HEK293 (cell line): ENCODE measurements around the gene LCMT1.

Experiments
- CTCF ChIA-PET: fragments of 350-600 bp; formaldehyde crosslinking; extraction: SDS; loops from one replicate; lab custom pipeline; 2021; ENCODE audit warnings: antibody characterized with exemption; lab: Yijun Ruan, JAX
- POLR2A ChIA-PET: fragments of 300-600 bp; formaldehyde crosslinking; extraction: SDS; loops from one replicate; lab custom pipeline; 2020; ENCODE audit warnings: antibody characterized with exemption, inconsistent platforms; lab: Yijun Ruan, JAX
- H3K27ac ChIP-seq: fragments of 200-500 bp; sonication (Bioruptor generic); 2 replicates; pipeline ENCODE4 v1.5.1; 2014; ENCODE audit warnings: low read depth, low read length, control low read depth, inconsistent platforms; ENCODE audit errors: extremely low read depth
- H3K36me3 ChIP-seq, 2 experiments: fragments of 200-500 bp in 1 of 2; sonication (Bioruptor generic) in 1 of 2; 1 replicate in 1 of 2; 2 replicates in 1 of 2; pipeline ENCODE4 v1.5.1; 2014 to 2017; ENCODE audit warnings: inconsistent platforms in 2 of 2, low read length in 2 of 2; ENCODE audit not compliant: control insufficient read depth in 2 of 2, insufficient read depth in 1 of 2
- H3K4me1 ChIP-seq: fragments of 200-500 bp; sonication (Bioruptor generic); 2 replicates; pipeline ENCODE4 v1.5.1; 2014; ENCODE audit warnings: mild to moderate bottlenecking, low read length, inconsistent platforms; ENCODE audit not compliant: control insufficient read depth, insufficient read depth
- H3K4me3 ChIP-seq: 2 replicates; pipeline ENCODE4 v1.5.1; 2011; ENCODE audit warnings: low read depth, mild to moderate bottlenecking, control low read depth, low read length, moderate library complexity
- H3K9me3 ChIP-seq: fragments of 200-500 bp; sonication (Bioruptor generic); 2 replicates; pipeline ENCODE4 v1.5.1; 2014; ENCODE audit warnings: low read depth, low read length, inconsistent platforms; ENCODE audit not compliant: control insufficient read depth, insufficient read depth
- GFI1B ChIP-seq: fragments of 450-650 bp; formaldehyde crosslinking; IDR thresholded peaks from 2 replicates; pipeline ENCODE4 v1.5.1; 2016; ENCODE audit warnings: missing biosample characterization, missing genetic modification characterization
- IKZF3 ChIP-seq: fragments of 450-650 bp; IDR thresholded peaks from 2 replicates; pipeline ENCODE4 v1.5.0; 2018; ENCODE audit warnings: missing biosample characterization, mild to moderate bottlenecking, missing genetic modification characterization, moderate library complexity
- KLF1 ChIP-seq: fragments of 450-650 bp; formaldehyde crosslinking; IDR thresholded peaks from 2 replicates; pipeline ENCODE4 v1.5.1; 2016; ENCODE audit warnings: missing biosample characterization, missing genetic modification characterization
- KLF9 ChIP-seq: fragments of 450-650 bp; formaldehyde crosslinking; IDR thresholded peaks from 2 replicates; pipeline ENCODE4 v1.5.1; 2016; ENCODE audit warnings: missing biosample characterization, missing genetic modification characterization, low read depth
- SP2 ChIP-seq: fragments of 450-650 bp; formaldehyde crosslinking; IDR thresholded peaks from 2 replicates; pipeline ENCODE4 v1.5.1; 2016; ENCODE audit warnings: missing biosample characterization, missing genetic modification characterization
- SP3 ChIP-seq: fragments of 450-650 bp; formaldehyde crosslinking; IDR thresholded peaks from 2 replicates; pipeline ENCODE4 v1.5.1; 2016; ENCODE audit warnings: missing biosample characterization, missing genetic modification characterization
- ZBTB21 ChIP-seq: fragments of 450-650 bp; formaldehyde crosslinking; IDR thresholded peaks from 2 replicates; pipeline ENCODE4 v1.5.1; 2017; ENCODE audit warnings: missing biosample characterization, missing genetic modification characterization
- ZBTB26 ChIP-seq: fragments of 450-650 bp; formaldehyde crosslinking; optimal IDR thresholded peaks from 2 replicates; pipeline ENCODE3; 2016; ENCODE audit warnings: missing biosample characterization, mild to moderate bottlenecking, missing genetic modification characterization
- ZNF132 ChIP-seq: fragments of 450-650 bp; formaldehyde crosslinking; IDR thresholded peaks from 2 replicates; pipeline ENCODE4 v1.5.1; 2017; ENCODE audit warnings: missing biosample characterization, missing genetic modification characterization, borderline replicate concordance
- ZNF133 ChIP-seq: fragments of 450-650 bp; formaldehyde crosslinking; IDR thresholded peaks from 2 replicates; pipeline ENCODE4 v1.5.1; 2016; ENCODE audit warnings: missing biosample characterization, missing genetic modification characterization
- ZNF146 ChIP-seq: fragments of 450-650 bp; formaldehyde crosslinking; IDR thresholded peaks from 2 replicates; pipeline ENCODE4 v1.5.1; 2016; ENCODE audit warnings: missing biosample characterization, missing genetic modification characterization
- ZNF169 ChIP-seq: fragments of 450-650 bp; formaldehyde crosslinking; IDR thresholded peaks from 2 replicates; pipeline ENCODE4 v1.5.1; 2016; ENCODE audit warnings: missing biosample characterization, missing genetic modification characterization
- ZNF26 ChIP-seq: fragments of 450-650 bp; formaldehyde crosslinking; IDR thresholded peaks from 2 replicates; pipeline ENCODE4 v1.5.1; 2016; ENCODE audit warnings: missing biosample characterization, missing genetic modification characterization
- ZNF324 ChIP-seq: fragments of 450-650 bp; formaldehyde crosslinking; IDR thresholded peaks from 2 replicates; pipeline ENCODE4 v1.5.1; 2016; ENCODE audit warnings: missing biosample characterization, missing genetic modification characterization
- ZNF366 ChIP-seq: fragments of 450-650 bp; formaldehyde crosslinking; conservative IDR thresholded peaks from 2 replicates; pipeline ENCODE4 v1.5.1; 2016; ENCODE audit warnings: missing biosample characterization, missing genetic modification characterization
- ZNF37A ChIP-seq: fragments of 450-650 bp; IDR thresholded peaks from 2 replicates; pipeline ENCODE4 v1.5.1; 2018; ENCODE audit warnings: missing biosample characterization, missing genetic modification characterization
- ZNF423 ChIP-seq: fragments of 450-650 bp; formaldehyde crosslinking; IDR thresholded peaks from 2 replicates; pipeline ENCODE4 v1.5.1; 2016; ENCODE audit warnings: missing biosample characterization, missing genetic modification characterization
- ZNF501 ChIP-seq: fragments of 450-650 bp; formaldehyde crosslinking; IDR thresholded peaks from 2 replicates; pipeline ENCODE4 v1.5.1; 2016; ENCODE audit warnings: missing biosample characterization, missing genetic modification characterization
- ZNF518A ChIP-seq: fragments of 450-650 bp; formaldehyde crosslinking; conservative IDR thresholded peaks from 2 replicates; pipeline ENCODE4 v1.5.1; 2016; ENCODE audit warnings: low read depth, missing biosample characterization, missing genetic modification characterization
- ZNF530 ChIP-seq: fragments of 450-650 bp; formaldehyde crosslinking; IDR thresholded peaks from 2 replicates; pipeline ENCODE4 v1.5.1; 2016; ENCODE audit warnings: low read depth, missing biosample characterization, missing genetic modification characterization
- ZNF544 ChIP-seq: fragments of 450-650 bp; formaldehyde crosslinking; IDR thresholded peaks from 2 replicates; pipeline ENCODE4 v1.5.0; 2017; ENCODE audit warnings: missing biosample characterization, missing genetic modification characterization
- ZNF549 ChIP-seq: fragments of 450-650 bp; IDR thresholded peaks from 2 replicates; pipeline ENCODE4 v1.5.1; 2018; ENCODE audit warnings: missing biosample characterization, missing genetic modification characterization, mild to moderate bottlenecking, inconsistent platforms, moderate library complexity
- ZNF558 ChIP-seq: fragments of 450-650 bp; formaldehyde crosslinking; IDR thresholded peaks from 2 replicates; pipeline ENCODE4 v1.5.1; 2016; ENCODE audit warnings: missing biosample characterization, missing genetic modification characterization
- ZNF580 ChIP-seq: fragments of 450-650 bp; formaldehyde crosslinking; IDR thresholded peaks from 2 replicates; pipeline ENCODE4 v1.5.1; 2016; ENCODE audit warnings: missing biosample characterization, missing genetic modification characterization
- ZNF692 ChIP-seq: fragments of 450-650 bp; formaldehyde crosslinking; IDR thresholded peaks from 2 replicates; pipeline ENCODE4 v1.5.1; 2016; ENCODE audit warnings: missing biosample characterization, missing genetic modification characterization
- ZSCAN23 ChIP-seq: fragments of 450-650 bp; formaldehyde crosslinking; IDR thresholded peaks from 2 replicates; pipeline ENCODE4 v1.5.1; 2016; ENCODE audit warnings: missing biosample characterization, missing genetic modification characterization

LCMT1 gene

GRCh38 chr16:25106567-25107465, 4.7 kb upstream of the LCMT1 start (continued):
- TF ChIP-seq IKZF3 (tag by site-specific recombination), result no peak
- TF ChIP-seq ZBTB26 (tag by site-specific recombination), result peak; percentile 57
- TF ChIP-seq ZNF501 (tag by site-specific recombination), result peak; percentile 31; the same call in 1 of the 2 replicates
- TF ChIP-seq SP3 (tag by site-specific recombination), result peak; percentile 40
- TF ChIP-seq ZNF692 (tag by site-specific recombination), result peak; percentile 66
- TF ChIP-seq KLF9 (tag by site-specific recombination), result 0 out of 2 replicates have a peak, but pooled peaks have one; percentile 14
- TF ChIP-seq ZNF580 (tag by site-specific recombination), result peak; percentile 98
- TF ChIP-seq KLF1 (tag by site-specific recombination), result no peak; the same call in none of the 2 replicates
- peak; percentile 90 for TF ChIP-seq ZNF518A (tag by site-specific recombination)
- peak; percentile 49; the same call in 1 of the 2 replicates for TF ChIP-seq ZNF324 (tag by site-specific recombination)
- TF ChIP-seq ZNF26, result no peak
- TF ChIP-seq, all 188 proteins: peak for 47

- no peak overlapping the region; the same call in 1 of the 2 replicates for H3K27ac ChIP-seq
- ChIA-PET POLR2A (interaction anchor here (0.9 to 1.7 kb wide), 9 partner anchors 11 to 569 kb away, joined by 3 to 9 read pairs (median 4); no protein-coding TSS in a partner anchor), CTCF (interaction anchor here (0.6 to 1.8 kb wide), 5 partner anchors 40 to 565 kb away, joined by 3 to 4 read pairs (median 3); no protein-coding TSS in a partner anchor)
- TF ChIP-seq SP2 (tag by site-specific recombination), result no peak
- no peak for TF ChIP-seq ZNF37A (tag by site-specific recombination)
- TF ChIP-seq ZNF132, result no peak
- no peak for TF ChIP-seq GFI1B (tag by site-specific recombination)
- no peak for TF ChIP-seq ZNF558 (tag by site-specific recombination)
- no peak for TF ChIP-seq ZBTB21
- no peak for TF ChIP-seq ZNF324 (tag by site-specific recombination)
- no peak for TF ChIP-seq ZNF544
- no peak for TF ChIP-seq ZNF146 (tag by site-specific recombination)
- TF ChIP-seq ZNF423 (tag by site-specific recombination), result no peak
- no peak for TF ChIP-seq ZNF366 (tag by site-specific recombination)
- TF ChIP-seq ZNF549 (tag by site-specific recombination), result no peak
- no peak for TF ChIP-seq ZNF133 (tag by site-specific recombination)
- no peak for TF ChIP-seq ZNF169 (tag by site-specific recombination)
- TF ChIP-seq ZSCAN23, result no peak
- no peak for TF ChIP-seq ZNF530
Measured at GRCh38 chr16:25107466-25107792, 4.1 kb upstream of the LCMT1 start.

More at GRCh38 chr16:25107466-25107792, 4.1 kb upstream of the LCMT1 start:
- Histone ChIP-seq H3K36me3 (no peaks in the 10 kb centered on the region), H3K4me3 (peak overlapping the region; percentile 82), H3K4me1 (0 out of 2 replicates have a peak, but pooled peaks cover 4% of the 10 kb centered on the region), H3K9me3 (no peaks in the 10 kb centered on the region)
